Heart left ventricle (tissue), 16 donors: Measurements from ENCODE around the gene KIF12. TPM values are rescaled to one million over a fixed set of nuclear protein-coding genes. Genes with fewer than 3 reads are reported as not detected.

ENCODE experiments used
- ATAC-seq, 4 donors: fragments of 200-7000 bp; cut with Tn5 transposase; one replicate each; pipeline ENCODE4 v1.9.1; 2020 to 2022; ENCODE audit warnings: moderate library complexity in 4 of 4, mild to moderate bottlenecking in 3 of 4, moderate number of reproducible peaks in 1 of 4
- DNase-seq, 5 donors: peaks; one replicate each; pipeline ENCODE4 v3.0.0-alpha.2; 2020
- H3K27ac ChIP-seq, 12 donors: fragments of 200-600 bp; sonication (generic) in 4 of 12; one replicate each; pipeline versions ENCODE4 v1.5.0 to v1.8.0; 2016 to 2022; ENCODE audit warnings: mild to moderate bottlenecking in 2 of 12
- H3K27me3 ChIP-seq, 9 donors: fragments of 200-600 bp; sonication (generic) in 2 of 9; one replicate each; pipeline versions ENCODE4 v1.5.1 to v1.8.0; 2016 to 2022; ENCODE audit warnings: mild to moderate bottlenecking in 3 of 9
- H3K36me3 ChIP-seq, 9 donors: fragments of 200-600 bp; sonication (generic) in 2 of 9; one replicate each; pipeline versions ENCODE4 v1.5.0 to v1.8.0; 2018 to 2022; ENCODE audit warnings: mild to moderate bottlenecking in 2 of 9
- H3K4me1 ChIP-seq, 12 donors: fragments of 200-600 bp; sonication (generic) in 4 of 12; one replicate each; pipeline versions ENCODE4 v1.5.0 to v1.8.0; 2016 to 2022; ENCODE audit warnings: mild to moderate bottlenecking in 3 of 12
- H3K4me3 ChIP-seq, 12 donors: fragments of 200-600 bp; sonication (generic) in 4 of 12; one replicate each; pipeline versions ENCODE4 v1.5.0 to v1.8.0; 2017 to 2022; ENCODE audit warnings: mild to moderate bottlenecking in 9 of 12, moderate library complexity in 4 of 12
- H3K9me3 ChIP-seq, 12 donors: fragments of 200-600 bp; sonication (generic) in 4 of 12; one replicate each; pipeline versions ENCODE4 v1.5.0 to v1.8.0; 2016 to 2022; ENCODE audit warnings: mild to moderate bottlenecking in 1 of 12
- CTCF ChIP-seq, 12 donors: fragments of 200-600 bp; sonication (generic) in 4 of 12; IDR thresholded peaks; one replicate each; pipeline versions ENCODE4 v1.5.0 to v1.8.0; 2018 to 2022; ENCODE audit warnings: antibody characterized with exemption in 12 of 12, mild to moderate bottlenecking in 5 of 12
- POLR2A ChIP-seq, 2 donors: fragments of 450-650 bp; IDR thresholded peaks; one replicate each; pipeline ENCODE4 v1.6.1; 2017; ENCODE audit warnings: antibody characterized with exemption in 2 of 2, mild to moderate bottlenecking in 2 of 2, moderate library complexity in 2 of 2
- WGBS, 4 donors: extraction: QIAGEN DNeasy Blood & Tissue Kit in 2 of 4; methylation state at CpG; one replicate each; pipeline versions ENCODE4 v1.1.5 to v1.1.7; 2013 to 2018; 5-methylcytosine and 5-hydroxymethylcytosine counted together
- intact Hi-C, 10 donors: fragments of 100-400 bp; cut with DNase I; formaldehyde crosslinking; loops; one replicate each; pipeline versions ENCODE4 v1.11.1 to v1.14.2; 2022
- polyA plus RNA-seq, 2 donors: library from polyadenylated mRNA; stranded (reverse); fragments of 200-250 nt; gene quantifications; one replicate each; pipeline ENCODE4 v1.2.3, GENCODE V29; 2013
- total RNA-seq, 9 donors: library from RNA; depleted of rRNA in 2 of 9; stranded (reverse); fragments of >200 nt in 2 of 9; fragmentation: NEBNext Ultra II Directional in 3 of 9; extraction: Animal tissue kit (Norgen Biotek cat#: 25700) in 3 of 9; gene quantifications; one replicate each; pipeline versions ENCODE4 v1.1.0 to v1.2.4, GENCODE V29; 2016 to 2023
- donor health status: ischemic (EF 13 %, LVEDD 7.1; RV severe dilation, severe dysfunction).
- donor health status: healthy with polysubstance abuse.
- donor health status: DM: no; HTN: yes; CAD: no.
- donor health status: DM: no; HTN: no; CAD: no.
- donor health status: ischemic (EF 25% LVEDD 6.9; RV normal size, moderate dysfunction).
- donor health status: ischemic (EF 25% LVEDD 5.7; RV mildly dilated, moderate dysfunction).
- donor health status: healthy.
- donor health status: DM: yes; HTN: yes; CAD: no.
- donor health status: ischemic (EF 35%, LVEDD 5.7; RV mildly dilated, moderate dysfunction).
- donor health status: nonischemic (EF 11% LVEDD 7.7; RV severe dilation, severe dysfunction).
- donor health status: DM: yes; HTN: yes; CAD: no.
- donor health status: PGD.
- donor health status: ischemic (EF 29% LVEDD 5.4; RV normal size, mild dysfunction).
- donor health status: nonischemic (EF 23%, LVEDD 6.1; RV moderate dilation, normal function).

The KIF12 gene
- total and polyA plus RNA-seq, 11 donors: 0.08 to 0.21 TPM; not detected in 9

DNA sequence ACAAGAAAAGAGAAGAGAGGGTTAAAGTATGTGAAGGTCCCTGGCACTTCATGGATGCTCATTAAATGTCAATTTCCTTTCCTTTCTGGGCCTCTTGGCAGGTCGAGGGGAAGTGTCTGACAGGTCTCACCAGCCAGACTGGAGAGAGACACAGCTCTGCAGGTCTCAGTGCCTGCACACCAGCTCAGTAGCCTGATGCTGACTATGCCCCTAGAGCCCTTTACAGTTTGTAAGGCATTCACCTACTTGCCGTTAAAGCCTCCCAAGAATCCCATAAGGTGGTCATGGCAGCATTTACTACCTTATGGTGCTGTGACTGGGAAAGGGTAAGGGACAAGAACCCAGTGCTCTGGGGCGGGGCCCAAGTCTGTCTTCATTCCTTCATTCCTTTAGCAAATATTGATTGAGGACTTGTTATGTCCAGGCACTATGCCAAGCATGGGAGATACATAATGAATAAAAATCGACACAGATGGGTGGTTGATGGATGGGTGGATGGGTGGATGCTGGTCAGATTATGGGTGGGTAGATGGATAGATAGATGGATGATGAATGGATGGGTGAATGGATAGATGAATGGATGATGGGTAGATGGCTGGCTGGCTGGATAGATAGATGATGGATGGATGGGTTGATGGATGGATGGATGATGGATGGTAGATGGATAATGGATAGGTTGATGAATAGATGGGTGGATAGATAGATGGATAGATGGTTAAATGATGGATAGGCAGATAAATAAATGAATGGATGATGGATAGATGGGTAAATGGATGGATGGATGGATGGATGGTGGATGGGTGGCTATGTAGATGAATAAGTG, 21.3 kb upstream of the KIF12 start:
- no peak for TF ChIP-seq CTCF (IDR thresholded peaks at IDR 0.05)
- TF ChIP-seq POLR2A (IDR thresholded peaks at IDR 0.05): no peak
- ATAC-seq (no peak), DNase-seq (no peak)
- Histone ChIP-seq H3K9me3 (no peaks in the 10 kb centered on the region), H3K27me3 (peaks cover 0 to 9% (median 0%) of the 10 kb centered on the region in 9 donors), H3K4me1 (peaks cover 0 to 23% (median 3%) of the 10 kb centered on the region in 12 donors), H3K27ac (no peak overlapping the region), H3K4me3 (no peak overlapping the region), H3K36me3 (no peaks in the 10 kb centered on the region)
- WGBS, 4 donors: 64 to 73% (median 67%) methylated on average over 4 of the region's 4 CpGs
- intact Hi-C loops: no loop called here

DNA sequence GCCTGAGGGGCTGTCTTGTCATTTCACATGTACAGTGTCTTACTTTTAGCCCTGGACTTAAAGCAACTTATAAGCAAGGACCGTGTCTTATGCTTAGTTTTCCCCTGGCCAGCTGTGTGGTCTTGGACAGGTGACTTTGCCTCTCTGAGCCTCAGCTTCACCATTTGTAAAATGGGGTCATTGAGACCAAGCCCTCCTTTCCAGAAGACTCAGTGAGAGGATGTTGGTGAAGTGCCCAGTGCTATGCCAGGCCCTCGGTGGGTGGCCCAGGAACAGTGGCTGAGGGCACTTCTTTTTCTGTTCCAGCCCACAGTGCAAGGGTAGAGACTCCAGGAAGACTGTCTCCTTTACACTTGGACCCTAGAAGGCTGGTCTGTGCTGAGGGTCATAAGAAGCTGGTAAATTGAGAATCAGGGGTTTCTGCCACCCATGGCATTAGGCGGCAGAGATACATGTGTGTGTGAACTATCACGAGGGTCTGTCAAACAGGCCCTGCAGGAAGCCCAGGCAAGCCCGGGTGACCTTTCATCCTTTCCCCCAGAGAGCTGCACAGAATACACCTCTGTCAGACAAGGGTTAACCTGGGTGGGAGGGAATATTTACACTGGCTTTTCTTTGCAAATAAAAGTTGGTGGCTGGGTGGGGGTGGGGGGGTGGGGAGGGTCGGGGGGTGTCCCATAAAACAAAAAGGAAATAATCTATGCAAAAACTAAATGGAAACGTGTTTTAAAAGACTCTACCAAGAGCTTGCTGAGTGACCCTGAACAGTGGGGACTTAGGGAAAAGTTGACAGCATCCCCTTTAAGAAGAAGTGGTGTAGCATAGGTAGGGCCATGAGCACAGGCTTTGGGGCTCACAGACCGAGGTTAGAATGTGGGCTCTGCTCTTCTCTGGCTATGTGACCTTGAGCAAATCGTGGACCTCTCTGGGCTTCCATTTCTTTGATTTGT, 20.4 kb upstream of the KIF12 start:
- intact Hi-C loops: no loop called here
- peaks cover 0 to 18% (median 3%) of the 10 kb centered on the region in 12 donors for H3K4me1 ChIP-seq
- H3K27me3 ChIP-seq: peaks cover 0 to 9% (median 0%) of the 10 kb centered on the region in 9 donors
- 54 to 73% (median 65%) methylated on average over 8 to 9 of the region's 9 CpGs for WGBS, 4 donors
- TF ChIP-seq CTCF (IDR thresholded peaks at IDR 0.05) (no peak), POLR2A (IDR thresholded peaks at IDR 0.05) (no peak)
- no peak overlapping the region for H3K27ac ChIP-seq
- H3K36me3 ChIP-seq: no peaks in the 10 kb centered on the region
- ATAC-seq (no peak), DNase-seq (no peak)
- H3K4me3 ChIP-seq: no peak overlapping the region
- no peaks in the 10 kb centered on the region for H3K9me3 ChIP-seq

DNA sequence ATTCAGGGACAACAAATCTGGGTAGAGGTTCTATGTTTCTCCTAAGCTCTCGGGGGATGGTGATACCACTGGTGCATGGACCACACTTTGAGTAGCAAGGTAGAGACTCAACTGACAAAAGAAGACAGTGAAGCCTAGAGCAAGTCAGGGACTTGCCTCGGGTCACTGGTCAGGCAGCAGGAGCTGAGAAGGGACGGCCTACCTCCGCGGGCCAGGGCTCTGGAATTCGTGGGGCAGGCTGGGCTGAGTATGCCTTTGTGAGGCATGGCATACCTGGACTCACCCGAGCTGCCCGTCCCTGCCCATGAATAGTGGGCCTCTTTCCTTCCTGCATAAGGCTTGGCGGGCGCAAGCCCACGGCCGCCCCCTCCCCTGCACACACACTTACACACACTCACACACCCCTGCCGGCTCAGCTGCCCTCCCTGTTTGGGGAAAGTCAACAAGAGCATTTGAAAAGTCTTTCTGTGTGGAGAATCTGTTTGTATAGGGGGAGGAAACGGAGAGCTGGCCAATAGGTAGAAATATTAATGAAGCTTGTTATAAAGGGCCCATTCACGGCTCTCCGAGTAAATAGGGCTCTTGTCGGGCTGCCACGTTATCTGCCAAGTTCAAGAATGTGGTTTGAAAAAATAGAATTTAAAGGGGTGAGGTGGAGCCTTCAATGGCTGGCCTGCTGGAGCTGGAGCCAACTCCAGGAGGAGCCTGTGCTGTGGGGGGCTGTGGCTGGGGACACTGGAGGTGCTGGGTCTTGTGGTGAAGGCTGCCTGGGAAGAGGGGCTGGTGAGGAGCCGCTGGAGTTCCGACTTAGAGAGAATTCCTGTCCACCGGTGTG, 19.1 kb upstream of the KIF12 start:
- DNase-seq (peak in 1 of 5 donors; percentile 12), ATAC-seq (no peak)
- H3K9me3 ChIP-seq: no peaks in the 10 kb centered on the region
- TF ChIP-seq POLR2A (IDR thresholded peaks at IDR 0.05) (no peak), CTCF (IDR thresholded peaks at IDR 0.05) (no peak)
- peaks cover 0 to 15% (median 8%) of the 10 kb centered on the region in 12 donors for H3K4me1 ChIP-seq
- no peaks in the 10 kb centered on the region for H3K36me3 ChIP-seq
- no peak overlapping the region for H3K27ac ChIP-seq
- H3K27me3 ChIP-seq: peaks cover 0 to 9% (median 0%) of the 10 kb centered on the region in 9 donors
- H3K4me3 ChIP-seq: no peak overlapping the region
- intact Hi-C loops: no loop called here
- WGBS, 4 donors: 68 to 76% (median 73%) methylated on average over 19 to 21 of the region's 21 CpGs
